GM18508 (cell line): Measurements from ENCODE around the gene XRCC1.
A peak's percentile ranks its signal among the peaks of the same experiment; 100 is the strongest.

ENCODE experiments used
- ATAC-seq: cut with Tn5 transposase; IDR thresholded peaks from one replicate; pipeline ENCODE4 v1.9.1; 2021; ENCODE audit warnings: moderate number of reproducible peaks; ENCODE audit not compliant: insufficient read depth, unreplicated experiment

Gene XRCC1, protein sequence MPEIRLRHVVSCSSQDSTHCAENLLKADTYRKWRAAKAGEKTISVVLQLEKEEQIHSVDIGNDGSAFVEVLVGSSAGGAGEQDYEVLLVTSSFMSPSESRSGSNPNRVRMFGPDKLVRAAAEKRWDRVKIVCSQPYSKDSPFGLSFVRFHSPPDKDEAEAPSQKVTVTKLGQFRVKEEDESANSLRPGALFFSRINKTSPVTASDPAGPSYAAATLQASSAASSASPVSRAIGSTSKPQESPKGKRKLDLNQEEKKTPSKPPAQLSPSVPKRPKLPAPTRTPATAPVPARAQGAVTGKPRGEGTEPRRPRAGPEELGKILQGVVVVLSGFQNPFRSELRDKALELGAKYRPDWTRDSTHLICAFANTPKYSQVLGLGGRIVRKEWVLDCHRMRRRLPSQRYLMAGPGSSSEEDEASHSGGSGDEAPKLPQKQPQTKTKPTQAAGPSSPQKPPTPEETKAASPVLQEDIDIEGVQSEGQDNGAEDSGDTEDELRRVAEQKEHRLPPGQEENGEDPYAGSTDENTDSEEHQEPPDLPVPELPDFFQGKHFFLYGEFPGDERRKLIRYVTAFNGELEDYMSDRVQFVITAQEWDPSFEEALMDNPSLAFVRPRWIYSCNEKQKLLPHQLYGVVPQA

DNA sequence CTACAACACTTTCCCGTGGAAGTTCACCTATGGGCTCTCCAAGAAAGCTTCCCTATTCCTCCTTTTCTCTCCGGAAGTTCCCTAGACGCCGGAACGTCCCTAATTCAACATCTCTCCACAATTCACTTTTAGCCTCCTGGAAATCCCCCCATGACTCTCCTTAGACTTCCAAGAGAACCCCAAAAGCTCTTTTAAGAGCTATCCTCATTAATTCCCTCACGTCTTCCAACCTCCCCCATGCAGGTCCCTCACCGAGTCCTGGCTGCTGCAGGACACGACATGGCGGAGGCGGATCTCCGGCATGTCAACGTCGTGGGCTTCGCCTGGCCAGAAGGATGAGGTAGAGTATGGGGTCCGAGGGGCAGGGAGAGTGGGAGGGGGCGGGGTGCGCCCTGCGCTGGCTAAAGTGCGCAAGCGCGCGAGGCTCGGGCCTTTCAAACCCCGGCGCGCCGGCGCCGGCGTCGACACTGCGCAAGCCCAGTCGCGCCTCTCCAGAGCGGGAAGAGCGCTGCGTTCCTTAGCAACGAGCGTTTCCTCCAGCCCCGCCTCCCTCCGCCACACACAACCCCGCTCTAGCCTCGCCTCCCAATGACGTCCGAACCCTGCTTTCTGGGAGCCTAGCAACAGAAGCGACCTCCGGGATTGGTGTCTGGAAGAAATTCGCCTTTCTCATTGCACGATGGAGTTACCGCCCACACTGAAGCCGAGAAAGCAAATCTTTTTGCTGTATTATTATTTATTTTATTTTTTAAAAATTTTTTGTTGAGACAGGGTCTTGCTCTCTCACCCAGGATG is at the start of gene XRCC1, which contains the start of gene PINLYP:
Gene XRCC1, minus strand, starts transcription at position 372 of the 795 bp plus-strand sequence. Its CDS starts 69 bp downstream, at position 303.
Gene PINLYP, plus strand, starts transcription at position 646 of the 795 bp plus-strand sequence. CDS start 1,391 bp downstream, outside the sequence.
- peak; percentile 72 for ATAC-seq

DNA sequence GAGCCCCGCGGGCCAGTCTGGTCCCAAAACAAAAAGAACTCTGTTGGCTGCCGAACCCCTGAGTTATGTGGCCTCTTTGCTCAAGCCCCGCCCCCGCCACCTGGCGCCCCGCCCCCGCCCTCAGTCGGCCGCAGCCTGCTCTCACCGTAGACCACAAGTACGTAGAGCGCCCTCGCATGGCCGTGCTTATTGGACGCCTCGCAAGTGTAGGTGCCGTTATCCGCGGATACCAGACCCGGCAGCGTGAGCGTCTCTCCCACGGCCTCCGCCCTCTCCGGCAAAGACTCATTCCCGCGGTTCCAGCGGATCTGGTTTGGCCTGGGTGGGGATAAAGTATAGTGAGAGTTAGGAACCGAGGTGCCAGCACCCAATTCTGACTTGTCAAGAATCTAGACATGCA is 49.6 kb upstream of the XRCC1 start:
- ATAC-seq: no peak

- ATAC-seq: no peak
These were observed 48.8 kb upstream of the XRCC1 start for GRCh38 chr19:43623889-43624670.

DNA sequence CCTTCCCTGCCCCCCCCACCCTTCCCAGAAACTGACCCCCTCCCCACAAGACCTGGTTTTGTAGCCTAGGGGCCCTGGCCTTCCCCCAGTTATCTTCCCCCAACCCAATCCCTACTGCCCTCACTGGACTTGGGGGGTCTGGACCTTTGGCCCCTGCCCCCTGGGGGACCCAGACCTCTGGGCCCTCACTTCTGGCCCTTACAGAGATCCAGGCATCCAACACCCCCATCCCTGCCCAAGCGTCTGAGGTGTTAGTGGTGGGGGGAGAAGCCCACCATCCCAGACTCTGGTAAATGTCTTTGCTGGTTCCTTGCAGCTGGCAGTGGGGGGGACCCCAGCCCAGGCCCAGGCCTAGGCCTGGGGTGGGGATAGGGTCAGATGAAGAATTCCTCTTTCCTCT is 47.6 kb upstream of the XRCC1 start:
- ATAC-seq: no peak

- ATAC-seq: no peak
These were observed 46.7 kb upstream of the XRCC1 start for GRCh38 chr19:43622070-43622469.

GRCh38 chr19:43620061-43621001 is 45.0 kb upstream of the XRCC1 start:
- no peak for ATAC-seq

- no peak for ATAC-seq
These were observed 44.1 kb upstream of the XRCC1 start, which contains the start of gene ZNF428 for GRCh38 chr19:43619262-43620060. Gene ZNF428 (minus strand): TSS chr19:43619629. CDS start chr19:43614304, 5,325 bp downstream.

GRCh38 chr19:43618921-43619261 is 43.6 kb upstream of the XRCC1 start:
- ATAC-seq: no peak

DNA sequence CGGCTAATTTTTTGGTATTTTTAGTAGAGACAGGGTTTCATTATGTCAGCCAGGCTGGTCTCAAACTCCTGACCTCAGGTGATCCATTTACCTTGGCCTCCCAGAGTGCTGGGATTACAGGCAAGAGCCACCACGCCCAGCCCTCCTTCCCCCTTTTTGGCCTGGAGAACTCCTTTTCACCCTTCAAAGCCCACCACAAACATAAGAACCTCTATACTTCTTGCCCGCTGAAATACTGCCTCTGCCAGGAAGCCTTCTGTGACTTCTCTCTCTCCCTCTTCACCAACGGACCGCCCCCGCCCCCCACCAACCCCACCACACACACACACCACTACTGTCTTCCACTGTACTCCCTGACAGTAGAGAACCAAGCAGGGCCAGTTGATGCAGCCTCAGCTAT is 41.6 kb upstream of the XRCC1 start:
- no peak for ATAC-seq

DNA sequence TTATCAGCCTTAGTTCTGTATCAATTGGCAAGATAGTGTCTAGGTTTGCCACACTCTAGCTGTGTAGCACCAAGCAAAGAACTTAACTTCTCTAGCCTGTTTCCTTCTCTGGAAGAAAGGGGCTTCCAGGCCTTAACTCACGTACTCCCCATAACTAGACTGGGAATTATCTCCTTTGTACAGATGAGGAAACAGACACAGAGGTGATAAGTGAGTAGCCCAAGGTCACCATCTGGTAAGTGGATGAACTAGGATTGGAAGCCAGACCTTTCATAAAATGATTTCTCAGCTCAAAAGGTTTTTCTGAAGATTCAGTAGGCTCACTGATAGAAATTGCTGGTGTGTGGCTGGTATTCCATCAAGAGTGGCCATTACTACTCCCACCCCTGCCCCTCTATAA is 41.0 kb upstream of the XRCC1 start:
- ATAC-seq: no peak

DNA sequence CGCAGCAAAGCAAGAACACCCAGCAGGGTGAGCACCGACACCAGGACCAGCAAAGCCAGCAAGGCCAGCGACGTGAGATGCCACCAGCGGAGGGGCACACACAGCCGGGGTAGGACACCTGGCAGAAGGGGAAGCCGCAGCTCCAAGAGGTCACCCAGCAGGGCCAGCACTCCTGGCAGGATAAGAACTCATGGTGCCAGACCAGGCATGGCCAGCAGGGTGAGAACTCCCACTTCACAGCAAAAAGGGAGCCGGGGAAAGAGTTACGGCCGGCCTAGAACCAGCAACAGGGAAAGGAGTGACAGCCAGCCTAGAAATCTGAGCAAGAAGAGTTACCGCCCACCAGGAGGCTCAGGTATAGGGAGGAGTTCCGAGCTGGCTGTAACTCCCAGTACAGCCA is 37.0 kb upstream of the XRCC1 start:
- no peak for ATAC-seq

- ATAC-seq: no peak
These were observed 36.5 kb upstream of the XRCC1 start, which contains the start of gene SRRM5 for GRCh38 chr19:43611788-43612187. Gene SRRM5 (plus strand): TSS chr19:43612088. CDS start chr19:43612122, 34 bp downstream.

- no peak for ATAC-seq
These were observed 35.2 kb upstream of the XRCC1 start for GRCh38 chr19:43610493-43610892.

DNA sequence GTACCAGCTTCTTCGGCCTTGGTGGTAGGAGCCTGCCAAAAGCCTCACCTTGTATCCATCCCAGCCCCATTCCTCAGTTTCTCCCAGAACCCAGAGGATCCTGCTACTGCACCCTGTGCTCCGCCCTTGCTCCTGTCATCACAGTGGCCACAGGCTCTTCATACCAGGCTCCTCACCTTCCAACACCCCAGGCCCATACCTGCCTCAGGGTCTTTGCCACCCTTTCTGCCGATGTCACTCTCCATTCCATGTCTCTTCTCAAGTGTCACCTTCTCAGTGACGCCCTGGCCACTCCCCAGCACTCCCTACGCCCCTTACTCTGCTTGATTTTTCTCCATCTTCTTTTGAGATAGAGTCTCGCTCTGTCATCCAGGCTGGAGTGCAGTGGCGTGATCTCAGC is 34.5 kb upstream of the XRCC1 start:
- ATAC-seq: no peak

DNA sequence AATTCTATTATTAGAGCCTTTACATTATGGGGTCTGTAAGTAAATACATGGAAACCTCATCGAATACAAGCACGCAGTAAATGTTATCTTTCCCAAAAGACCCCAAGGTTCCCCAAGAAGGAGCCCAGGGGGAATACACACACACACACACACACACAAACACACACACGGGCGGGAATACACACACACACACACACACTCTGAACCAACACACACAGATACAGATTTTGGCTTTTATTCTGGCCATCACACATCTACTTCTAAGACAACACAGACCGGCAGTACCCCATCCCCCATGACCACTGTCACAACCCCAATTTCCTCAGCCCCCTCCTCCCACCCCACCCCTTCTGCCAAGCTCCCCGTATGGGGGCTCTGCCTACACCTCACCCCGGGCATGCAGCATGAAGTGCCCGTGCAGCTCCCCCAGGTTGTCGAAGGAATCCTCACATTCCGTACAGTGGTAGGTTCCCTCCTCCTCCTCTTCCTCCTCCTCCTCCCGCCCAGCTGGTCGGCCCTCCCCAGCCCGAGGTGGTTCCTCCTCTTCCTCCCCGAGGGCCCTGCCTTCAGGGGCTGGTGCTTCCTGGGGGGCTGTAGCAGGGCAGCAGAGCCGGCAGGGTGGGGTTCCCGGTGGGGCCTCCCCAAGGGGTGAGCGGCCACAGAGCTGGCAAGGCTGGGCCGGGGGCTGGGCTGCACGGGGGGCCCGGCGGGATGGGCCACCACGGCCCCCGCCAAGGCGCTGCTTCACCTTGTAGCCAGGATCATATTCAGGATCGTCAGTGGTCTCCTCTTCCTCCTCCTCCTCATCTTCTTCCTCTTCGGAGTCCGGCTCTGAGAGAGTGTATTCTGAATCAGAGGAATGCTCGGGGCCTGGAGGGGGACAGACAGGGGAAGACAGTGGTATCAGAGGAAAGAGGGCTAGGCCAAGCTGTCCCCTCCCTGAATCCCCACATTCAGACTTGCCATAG is 32.2 kb upstream of the XRCC1 start:
- no peak for ATAC-seq

DNA sequence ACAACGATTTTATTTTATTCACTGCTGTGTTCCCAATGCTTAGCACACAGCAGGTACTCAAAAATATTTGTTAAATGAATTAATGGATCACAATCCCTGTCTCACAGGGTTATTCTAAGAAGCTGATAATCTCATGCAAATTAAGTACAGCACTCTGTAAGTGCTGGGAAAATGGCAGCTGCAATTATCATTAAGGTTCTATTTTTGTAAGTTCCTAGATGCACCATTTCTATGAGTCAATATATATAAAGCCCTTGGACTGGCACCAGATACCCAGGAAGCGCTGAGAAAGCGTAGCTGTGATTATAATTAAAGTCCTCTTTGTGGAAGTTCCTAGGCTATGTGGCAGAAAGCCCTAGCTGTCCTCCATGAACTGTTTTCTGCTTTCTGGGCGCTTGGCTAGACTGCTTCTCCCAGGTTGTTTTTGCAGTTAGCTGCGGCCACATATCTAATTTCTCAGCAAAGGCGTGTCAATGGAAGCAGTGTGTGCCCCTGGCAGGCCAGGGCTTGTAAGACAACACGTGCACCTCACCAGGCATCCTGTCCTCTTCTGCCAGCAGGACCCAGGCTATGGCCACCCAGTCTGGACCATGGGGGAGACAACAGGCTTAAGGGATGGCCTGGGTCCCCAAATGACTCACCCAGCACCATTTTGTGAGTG is 31.4 kb upstream of the XRCC1 start:
- ATAC-seq: no peak
